OCI-LY1 (cell line): Measurements from ENCODE around the gene PVALB.

Experiments used
- H2AFZ ChIP-seq: fragments of 200-600 bp; sonication (generic), shearing (Covaris generic); 2 replicates; pipeline ENCODE4 v1.6.0; 2014; ENCODE audit warnings: antibody characterized with exemption, mild to moderate bottlenecking, low read length
- H3F3A ChIP-seq: fragments of 200-600 bp; sonication (generic), shearing (Covaris generic); 2 replicates; pipeline ENCODE4 v1.6.0; 2014; ENCODE audit warnings: mild to moderate bottlenecking, antibody characterized with exemption, low read length, moderate library complexity; ENCODE audit not compliant: insufficient read depth
- H3K27ac ChIP-seq: fragments of 200-600 bp; sonication (generic); 2 replicates; pipeline ENCODE4 v1.5.1; 2014; ENCODE audit warnings: low read length, mixed run types, mild to moderate bottlenecking, low read depth; ENCODE audit not compliant: poor library complexity, severe bottlenecking
- H3K27me3 ChIP-seq: fragments of 200-600 bp; sonication (generic); 2 replicates; pipeline ENCODE4 v1.6.0; 2014; ENCODE audit warnings: antibody characterized with exemption, mild to moderate bottlenecking, low read length, moderate library complexity; ENCODE audit not compliant: insufficient read depth
- H3K36me3 ChIP-seq: fragments of 200-600 bp; sonication (generic); 2 replicates; pipeline ENCODE4 v1.6.1; 2014; ENCODE audit warnings: mild to moderate bottlenecking, antibody characterized with exemption, low read length, moderate library complexity, mixed read lengths; ENCODE audit not compliant: insufficient read depth
- H3K4me1 ChIP-seq: fragments of 200-600 bp; sonication (generic); 2 replicates; pipeline ENCODE4 v1.5.1; 2014; ENCODE audit warnings: mild to moderate bottlenecking, low read length, moderate library complexity; ENCODE audit not compliant: insufficient read depth, severe bottlenecking
- H3K4me2 ChIP-seq: fragments of 200-600 bp; sonication (generic), shearing (Covaris generic); 2 replicates; pipeline ENCODE4 v1.6.1; 2014; ENCODE audit warnings: low read length
- H3K4me3 ChIP-seq: fragments of 200-600 bp; sonication (generic); 2 replicates; pipeline ENCODE4 v1.5.1; 2014; ENCODE audit warnings: low read length, low read depth, mild to moderate bottlenecking, mixed read lengths; ENCODE audit not compliant: poor library complexity, severe bottlenecking
- H3K79me2 ChIP-seq: fragments of 200-600 bp; shearing (Covaris generic); 2 replicates; pipeline ENCODE4 v1.6.1; 2016; ENCODE audit warnings: mixed run types, low read length, mixed read lengths; ENCODE audit not compliant: insufficient read depth
- H3K9ac ChIP-seq: fragments of 200-600 bp; sonication (generic), shearing (Covaris generic); 2 replicates; pipeline ENCODE4 v1.6.1; 2014; ENCODE audit warnings: mild to moderate bottlenecking, low read length, mixed read lengths
- H3K9me2 ChIP-seq: fragments of 200-600 bp; sonication (generic), shearing (Covaris generic); 2 replicates; pipeline ENCODE4 v1.6.1; 2014; ENCODE audit warnings: low read depth, mild to moderate bottlenecking, low read length, mixed read lengths
- H3K9me3 ChIP-seq: fragments of 200-600 bp; shearing (Covaris generic); 2 replicates; pipeline ENCODE4 v1.6.1; 2014; ENCODE audit warnings: low read length, mixed read lengths
- H4K20me1 ChIP-seq: fragments of 200-600 bp; sonication (generic), shearing (Covaris generic); 2 replicates; pipeline ENCODE4 v1.6.0; 2016; ENCODE audit warnings: mild to moderate bottlenecking, low read length; ENCODE audit not compliant: insufficient read depth
- EZH2 ChIP-seq: fragments of 200-600 bp; sonication (generic), shearing (Covaris generic); IDR thresholded peaks from 2 replicates; pipeline ENCODE4 v1.8.0; 2017; ENCODE audit warnings: borderline replicate concordance, mixed run types, mild to moderate bottlenecking, antibody characterized with exemption, low read length, moderate library complexity, mixed read lengths
- TF ChIP-seq, protein P1 (sequence below): fragments of 200-600 bp; sonication (generic), shearing (Covaris generic); IDR thresholded peaks from 2 replicates; pipeline ENCODE4 v1.5.1; 2017; ENCODE audit warnings: mild to moderate bottlenecking, antibody characterized with exemption, low read length, moderate library complexity, mixed read lengths

PVALB gene

DNA sequence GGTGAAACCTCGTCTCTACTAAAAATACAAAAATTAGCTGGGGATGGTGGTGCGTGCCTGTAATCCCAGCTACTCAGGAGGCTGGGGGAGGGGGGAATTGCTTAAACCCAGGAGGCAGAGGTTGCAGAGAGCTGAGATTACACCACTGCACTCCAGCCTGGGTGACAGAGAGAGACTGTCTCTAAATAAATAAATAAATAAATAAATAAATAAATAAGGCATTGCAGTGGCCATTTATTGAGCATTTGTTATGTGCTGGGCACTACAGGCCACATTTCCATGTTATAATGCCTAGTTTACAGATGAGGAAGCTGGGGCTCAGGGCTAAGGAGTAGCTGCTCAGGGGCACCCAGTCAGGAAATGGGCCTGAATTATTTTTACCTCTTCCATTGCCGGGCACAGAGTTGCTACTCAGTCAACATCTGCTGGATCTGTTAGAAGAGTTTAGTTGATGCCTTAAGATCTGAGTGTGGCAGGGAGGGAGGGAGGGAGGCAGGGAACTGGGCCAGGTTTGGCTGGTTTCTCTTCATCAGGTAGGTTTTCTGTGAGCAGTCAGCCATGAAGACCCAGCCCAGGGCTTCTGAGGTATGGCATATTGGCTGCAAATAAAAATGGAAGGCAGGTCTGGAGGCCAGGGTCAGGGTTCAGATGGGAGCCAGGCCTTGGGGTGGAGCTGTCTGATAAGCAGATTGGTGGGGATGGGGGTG lies 5.6 kb downstream of the PVALB start:
- Histone ChIP-seq H3K9me2 (no peaks in the 10 kb centered on the region), H4K20me1 (no peaks in the 10 kb centered on the region), H3K4me2 (no peak overlapping the region), H3K79me2 (no peaks in the 10 kb centered on the region), H3K4me3 (no peak overlapping the region), H3F3A (no peaks in the 10 kb centered on the region), H3K9me3 (no peaks in the 10 kb centered on the region), H3K27me3 (no peaks in the 10 kb centered on the region), H2AFZ (no peak overlapping the region), H3K36me3 (no peaks in the 10 kb centered on the region), H3K9ac (no peak overlapping the region), H3K4me1 (no peaks in the 10 kb centered on the region), H3K27ac (no peak overlapping the region)
- TF ChIP-seq EZH2, result no peak
- TF ChIP-seq, protein P1, sequence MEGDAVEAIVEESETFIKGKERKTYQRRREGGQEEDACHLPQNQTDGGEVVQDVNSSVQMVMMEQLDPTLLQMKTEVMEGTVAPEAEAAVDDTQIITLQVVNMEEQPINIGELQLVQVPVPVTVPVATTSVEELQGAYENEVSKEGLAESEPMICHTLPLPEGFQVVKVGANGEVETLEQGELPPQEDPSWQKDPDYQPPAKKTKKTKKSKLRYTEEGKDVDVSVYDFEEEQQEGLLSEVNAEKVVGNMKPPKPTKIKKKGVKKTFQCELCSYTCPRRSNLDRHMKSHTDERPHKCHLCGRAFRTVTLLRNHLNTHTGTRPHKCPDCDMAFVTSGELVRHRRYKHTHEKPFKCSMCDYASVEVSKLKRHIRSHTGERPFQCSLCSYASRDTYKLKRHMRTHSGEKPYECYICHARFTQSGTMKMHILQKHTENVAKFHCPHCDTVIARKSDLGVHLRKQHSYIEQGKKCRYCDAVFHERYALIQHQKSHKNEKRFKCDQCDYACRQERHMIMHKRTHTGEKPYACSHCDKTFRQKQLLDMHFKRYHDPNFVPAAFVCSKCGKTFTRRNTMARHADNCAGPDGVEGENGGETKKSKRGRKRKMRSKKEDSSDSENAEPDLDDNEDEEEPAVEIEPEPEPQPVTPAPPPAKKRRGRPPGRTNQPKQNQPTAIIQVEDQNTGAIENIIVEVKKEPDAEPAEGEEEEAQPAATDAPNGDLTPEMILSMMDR, result no peak

DNA sequence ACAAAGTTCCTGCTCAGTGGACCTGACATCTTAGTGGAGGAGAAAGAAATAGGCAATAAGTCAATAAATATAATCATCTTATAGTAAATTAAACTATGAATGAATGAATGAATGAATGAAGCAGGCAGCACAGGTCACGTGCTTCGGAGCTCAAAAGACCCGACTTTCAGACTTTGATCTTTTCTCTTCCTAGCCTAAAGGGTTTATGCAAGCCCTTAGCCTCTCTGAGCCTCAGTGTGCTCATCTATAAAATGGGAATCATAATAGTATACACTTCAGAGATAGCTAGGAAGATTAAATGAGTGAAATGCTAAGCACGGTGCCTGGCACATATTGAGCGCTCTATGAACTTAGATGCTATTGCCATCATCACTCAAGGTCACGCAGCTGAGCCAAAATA lies 7.5 kb downstream of the PVALB start:
- TF ChIP-seq, protein P1, result no peak
- no peak for TF ChIP-seq EZH2
- no peaks in the 10 kb centered on the region for H3K36me3 ChIP-seq
- H3K9ac ChIP-seq, result no peak overlapping the region
- H4K20me1 ChIP-seq, result no peaks in the 10 kb centered on the region
- no peak overlapping the region for H3K4me3 ChIP-seq
- no peak overlapping the region for H3K27ac ChIP-seq
- H3K27me3 ChIP-seq, result no peaks in the 10 kb centered on the region; the same call in 1 of the 2 replicates
- H3K79me2 ChIP-seq, result no peaks in the 10 kb centered on the region
- no peaks in the 10 kb centered on the region for H3K4me1 ChIP-seq
- H3K4me2 ChIP-seq, result no peak overlapping the region
- H2AFZ ChIP-seq, result no peak overlapping the region
- no peaks in the 10 kb centered on the region for H3K9me3 ChIP-seq
- H3F3A ChIP-seq, result no peaks in the 10 kb centered on the region
- H3K9me2 ChIP-seq, result no peaks in the 10 kb centered on the region

DNA sequence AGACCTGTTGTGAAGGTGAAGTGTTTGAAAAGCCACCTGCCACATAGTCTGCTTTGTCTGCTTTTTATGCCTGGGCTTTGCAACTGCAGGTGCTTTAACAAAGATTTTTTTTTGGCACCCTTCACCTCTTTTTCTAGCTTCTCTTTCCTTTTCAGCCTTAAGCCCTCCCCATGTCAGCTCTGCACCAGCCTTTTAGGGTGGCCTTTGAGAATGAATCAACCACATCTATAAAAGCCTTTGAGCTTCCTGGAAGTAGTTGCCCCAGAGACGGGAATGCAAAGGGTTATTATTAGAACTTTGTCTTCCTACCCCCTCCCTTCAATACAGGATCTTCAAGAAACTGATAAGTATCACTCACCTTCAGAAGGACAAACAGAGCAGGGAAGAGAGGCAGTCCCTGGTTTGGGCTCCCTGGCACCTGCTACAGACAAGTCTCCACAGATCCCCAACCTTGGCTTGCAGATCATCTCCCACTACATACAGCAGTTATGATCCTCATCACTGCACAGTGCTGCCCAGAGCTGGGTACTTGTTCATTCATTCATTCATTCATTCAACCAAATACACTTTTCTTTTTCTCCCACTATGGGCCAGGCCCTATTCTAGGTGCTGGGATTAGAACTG lies 8.0 kb downstream of the PVALB start:
- Histone ChIP-seq H3K27ac (no peak overlapping the region), H3K4me3 (no peak overlapping the region), H3K79me2 (no peaks in the 10 kb centered on the region), H3K4me2 (no peak overlapping the region), H3K27me3 (no peaks in the 10 kb centered on the region; the same call in 1 of the 2 replicates), H3K9me3 (no peaks in the 10 kb centered on the region), H3K4me1 (no peaks in the 10 kb centered on the region), H3K36me3 (no peaks in the 10 kb centered on the region), H3K9ac (no peak overlapping the region), H4K20me1 (no peaks in the 10 kb centered on the region), H2AFZ (no peak overlapping the region), H3K9me2 (no peaks in the 10 kb centered on the region), H3F3A (no peaks in the 10 kb centered on the region)
- TF ChIP-seq, protein P1, result no peak
- no peak for TF ChIP-seq EZH2
